IPS-18a (cell line): Measurements from ENCODE around the gene CHST2.

Experiments used
- H3K27ac ChIP-seq: one replicate; pipeline ENCODE4 v1.5.1; 2013; ENCODE audit warnings: low read length
- H3K27me3 ChIP-seq: one replicate; pipeline ENCODE4 v1.6.1; 2013; ENCODE audit warnings: mild to moderate bottlenecking, low read length; ENCODE audit not compliant: control insufficient read depth, insufficient read depth
- H3K36me3 ChIP-seq: one replicate; pipeline ENCODE4 v1.6.1; 2013; ENCODE audit warnings: low read depth, low read length; ENCODE audit not compliant: control insufficient read depth
- H3K4me1 ChIP-seq: one replicate; pipeline ENCODE4 v1.6.1; 2013; ENCODE audit warnings: low read depth, low read length; ENCODE audit not compliant: control insufficient read depth
- H3K4me3 ChIP-seq: one replicate; pipeline ENCODE4 v1.5.1; 2013; ENCODE audit warnings: low read length
- H3K9ac ChIP-seq: one replicate; pipeline ENCODE4 v1.6.1; 2013; ENCODE audit warnings: mild to moderate bottlenecking, low read length, moderate library complexity
- H3K9me3 ChIP-seq: one replicate; pipeline ENCODE4 v1.6.1; 2013; ENCODE audit warnings: low read depth, low read length; ENCODE audit not compliant: control insufficient read depth

Gene CHST2

DNA sequence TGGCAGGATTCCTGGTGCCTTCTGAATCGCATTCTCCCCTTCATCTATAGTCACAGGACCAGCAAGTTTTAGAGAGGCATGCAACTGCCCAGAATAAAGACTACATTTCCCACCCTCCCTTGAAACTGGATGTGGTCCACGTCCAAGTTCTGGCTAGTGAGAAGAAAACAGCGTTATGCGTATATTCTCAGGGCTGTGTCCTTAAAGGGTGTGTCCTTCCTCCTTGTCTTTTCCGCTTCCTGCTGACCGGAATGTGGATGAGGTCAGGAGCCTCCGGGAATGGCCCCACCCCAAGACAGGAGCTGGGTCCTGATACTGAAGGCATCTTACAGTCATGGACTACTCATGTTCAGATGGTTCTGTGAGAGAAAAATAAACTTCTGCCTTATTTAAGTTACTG lies 20.2 kb downstream of the CHST2 start:
- Histone ChIP-seq H3K4me1 (peaks cover 7% of the 10 kb centered on the region), H3K4me3 (no peak overlapping the region), H3K27ac (no peak overlapping the region), H3K36me3 (no peaks in the 10 kb centered on the region), H3K9me3 (no peaks in the 10 kb centered on the region), H3K9ac (no peak overlapping the region), H3K27me3 (no peaks in the 10 kb centered on the region)

DNA sequence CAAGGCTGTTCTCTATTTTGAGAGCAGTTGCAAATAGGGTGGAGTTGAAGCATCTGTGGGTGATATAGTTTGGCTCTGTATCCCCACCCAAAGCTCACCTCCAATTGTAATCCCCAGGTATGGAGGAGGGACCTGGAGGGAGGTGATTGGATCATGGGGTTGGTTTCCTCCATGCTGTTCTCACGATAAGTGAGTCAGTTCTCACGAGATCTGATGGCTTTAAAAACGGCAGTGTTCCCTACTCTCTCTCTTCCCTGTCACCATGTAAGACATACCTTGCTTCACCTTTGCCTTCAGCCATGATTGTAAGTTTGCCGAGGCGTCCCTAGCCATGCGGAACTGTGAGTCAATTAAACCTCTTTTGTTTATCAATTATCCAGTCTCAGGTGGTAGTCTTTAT lies 21.0 kb downstream of the CHST2 start:
- H3K4me1 ChIP-seq, result no peaks in the 10 kb centered on the region
- H3K9ac ChIP-seq, result no peak overlapping the region
- H3K27ac ChIP-seq, result no peak overlapping the region
- no peak overlapping the region for H3K4me3 ChIP-seq
- no peaks in the 10 kb centered on the region for H3K27me3 ChIP-seq
- H3K9me3 ChIP-seq, result no peaks in the 10 kb centered on the region
- no peaks in the 10 kb centered on the region for H3K36me3 ChIP-seq

GRCh38 chr3:143142354-143142753 lies 22.8 kb downstream of the CHST2 start:
- H3K36me3 ChIP-seq, result no peaks in the 10 kb centered on the region
- no peaks in the 10 kb centered on the region for H3K27me3 ChIP-seq
- H3K4me1 ChIP-seq, result no peaks in the 10 kb centered on the region
- H3K4me3 ChIP-seq, result no peak overlapping the region
- no peak overlapping the region for H3K9ac ChIP-seq
- H3K9me3 ChIP-seq, result no peaks in the 10 kb centered on the region
- H3K27ac ChIP-seq, result no peak overlapping the region

GRCh38 chr3:143145906-143146305 lies 26.3 kb downstream of the CHST2 start:
- H3K27ac ChIP-seq, result no peak overlapping the region
- H3K4me1 ChIP-seq, result no peaks in the 10 kb centered on the region

GRCh38 chr3:143146486-143147274 lies 27.1 kb downstream of the CHST2 start:
- H3K9me3 ChIP-seq, result no peaks in the 10 kb centered on the region
- no peaks in the 10 kb centered on the region for H3K4me1 ChIP-seq
- H3K36me3 ChIP-seq, result no peaks in the 10 kb centered on the region
- H3K27me3 ChIP-seq, result no peaks in the 10 kb centered on the region
- no peak overlapping the region for H3K4me3 ChIP-seq
- H3K9ac ChIP-seq, result no peak overlapping the region
- no peak overlapping the region for H3K27ac ChIP-seq

More at GRCh38 chr3:143145906-143146305, 26.3 kb downstream of the CHST2 start:
- H3K36me3 ChIP-seq, result no peaks in the 10 kb centered on the region
- no peak overlapping the region for H3K9ac ChIP-seq
- H3K27me3 ChIP-seq, result no peaks in the 10 kb centered on the region
- no peaks in the 10 kb centered on the region for H3K9me3 ChIP-seq
- no peak overlapping the region for H3K4me3 ChIP-seq

DNA sequence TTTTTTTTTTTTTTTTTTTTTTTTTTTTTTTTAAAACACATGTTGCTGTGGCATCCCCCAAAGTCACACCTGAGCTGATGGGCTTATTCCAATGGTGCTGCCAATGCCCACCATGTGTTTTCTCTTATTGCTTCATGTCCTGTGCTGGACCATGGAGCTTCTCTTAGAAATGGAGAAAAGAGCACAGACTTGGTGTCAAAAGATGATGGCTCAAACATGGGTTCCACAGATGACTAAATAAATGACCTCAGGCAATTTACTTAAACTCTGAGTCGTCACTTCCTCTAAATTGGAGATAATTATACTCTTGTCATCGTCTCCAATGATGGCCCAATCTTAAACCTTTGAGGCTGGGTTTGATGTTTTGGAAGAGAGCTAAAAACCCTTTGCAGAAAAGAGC lies 28.1 kb downstream of the CHST2 start:
- Histone ChIP-seq H3K4me3 (no peak overlapping the region), H3K9me3 (no peaks in the 10 kb centered on the region), H3K27me3 (no peaks in the 10 kb centered on the region), H3K4me1 (no peaks in the 10 kb centered on the region), H3K9ac (no peak overlapping the region), H3K36me3 (no peaks in the 10 kb centered on the region), H3K27ac (no peak overlapping the region)

GRCh38 chr3:143150071-143150470 lies 30.5 kb downstream of the CHST2 start:
- no peaks in the 10 kb centered on the region for H3K27me3 ChIP-seq
- H3K9me3 ChIP-seq, result no peaks in the 10 kb centered on the region
- no peaks in the 10 kb centered on the region for H3K36me3 ChIP-seq
- no peak overlapping the region for H3K27ac ChIP-seq
- no peak overlapping the region for H3K9ac ChIP-seq
- H3K4me3 ChIP-seq, result no peak overlapping the region
- no peaks in the 10 kb centered on the region for H3K4me1 ChIP-seq

DNA sequence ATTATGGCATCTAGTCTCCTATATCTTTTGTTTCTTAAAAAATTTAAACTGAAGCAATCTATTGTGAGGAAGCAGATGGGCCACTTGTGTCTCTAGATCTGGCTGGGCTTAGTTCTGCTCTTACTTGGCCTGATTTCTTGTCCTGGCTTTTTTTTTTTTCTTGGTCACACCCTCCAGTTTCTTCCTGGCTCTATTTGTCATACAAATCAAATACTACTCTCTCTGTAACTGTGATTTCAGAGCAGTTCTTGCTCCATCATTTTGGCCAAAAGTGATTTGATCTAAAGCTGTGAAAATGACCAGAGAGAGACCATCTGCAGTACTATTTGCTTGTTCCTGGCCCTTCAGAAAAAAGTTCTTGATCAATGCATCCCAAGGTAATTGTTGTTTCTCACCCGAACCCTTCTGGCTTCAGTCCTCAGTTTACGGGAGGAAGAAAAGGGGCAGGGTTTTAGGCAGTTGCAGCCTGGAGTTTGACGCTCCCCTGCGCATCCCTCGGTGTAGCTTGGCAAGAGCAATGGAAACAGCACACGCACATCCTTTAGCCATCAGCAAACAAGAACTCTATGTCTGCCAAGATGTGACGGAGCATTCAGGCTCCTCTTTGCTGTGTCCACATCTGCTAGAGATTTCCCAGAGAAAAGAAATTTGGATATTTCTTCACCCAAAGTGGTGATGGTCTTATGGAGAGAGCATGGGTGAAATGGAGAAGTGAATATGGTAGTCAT lies 31.6 kb downstream of the CHST2 start:
- no peaks in the 10 kb centered on the region for H3K4me1 ChIP-seq
- no peaks in the 10 kb centered on the region for H3K36me3 ChIP-seq
- no peak overlapping the region for H3K9ac ChIP-seq
- no peak overlapping the region for H3K27ac ChIP-seq
- no peaks in the 10 kb centered on the region for H3K9me3 ChIP-seq
- H3K27me3 ChIP-seq, result no peaks in the 10 kb centered on the region
- no peak overlapping the region for H3K4me3 ChIP-seq

DNA sequence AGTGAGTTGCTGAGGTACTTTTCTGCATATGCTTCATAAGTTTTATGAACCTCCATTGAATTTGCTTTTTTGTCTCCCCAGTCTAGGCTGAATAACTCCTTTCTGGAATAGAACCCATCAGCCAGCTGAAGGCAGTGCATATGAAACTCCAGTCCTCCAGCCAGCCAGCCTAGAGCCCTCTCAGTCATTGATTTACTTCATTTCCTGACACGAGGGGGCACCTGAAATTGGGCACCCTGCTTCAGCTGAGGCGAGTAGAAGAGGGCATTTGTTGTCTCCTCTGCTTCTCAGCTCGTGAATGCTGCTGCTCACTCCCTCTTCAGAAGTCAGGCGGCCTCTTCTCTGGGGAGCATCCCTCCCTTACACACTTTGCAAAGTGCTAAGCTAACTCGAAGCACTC lies 32.5 kb downstream of the CHST2 start:
- Histone ChIP-seq H3K27me3 (no peaks in the 10 kb centered on the region), H3K27ac (no peak overlapping the region), H3K4me3 (no peak overlapping the region), H3K36me3 (no peaks in the 10 kb centered on the region), H3K9ac (no peak overlapping the region), H3K9me3 (no peaks in the 10 kb centered on the region), H3K4me1 (no peaks in the 10 kb centered on the region)

- no peak overlapping the region for H3K27ac ChIP-seq
- no peaks in the 10 kb centered on the region for H3K36me3 ChIP-seq
- H3K9ac ChIP-seq, result no peak overlapping the region
- H3K4me1 ChIP-seq, result no peaks in the 10 kb centered on the region
- H3K27me3 ChIP-seq, result no peaks in the 10 kb centered on the region
- no peak overlapping the region for H3K4me3 ChIP-seq
- H3K9me3 ChIP-seq, result no peaks in the 10 kb centered on the region
Measured at GRCh38 chr3:143155756-143156155, 36.2 kb downstream of the CHST2 start.

DNA sequence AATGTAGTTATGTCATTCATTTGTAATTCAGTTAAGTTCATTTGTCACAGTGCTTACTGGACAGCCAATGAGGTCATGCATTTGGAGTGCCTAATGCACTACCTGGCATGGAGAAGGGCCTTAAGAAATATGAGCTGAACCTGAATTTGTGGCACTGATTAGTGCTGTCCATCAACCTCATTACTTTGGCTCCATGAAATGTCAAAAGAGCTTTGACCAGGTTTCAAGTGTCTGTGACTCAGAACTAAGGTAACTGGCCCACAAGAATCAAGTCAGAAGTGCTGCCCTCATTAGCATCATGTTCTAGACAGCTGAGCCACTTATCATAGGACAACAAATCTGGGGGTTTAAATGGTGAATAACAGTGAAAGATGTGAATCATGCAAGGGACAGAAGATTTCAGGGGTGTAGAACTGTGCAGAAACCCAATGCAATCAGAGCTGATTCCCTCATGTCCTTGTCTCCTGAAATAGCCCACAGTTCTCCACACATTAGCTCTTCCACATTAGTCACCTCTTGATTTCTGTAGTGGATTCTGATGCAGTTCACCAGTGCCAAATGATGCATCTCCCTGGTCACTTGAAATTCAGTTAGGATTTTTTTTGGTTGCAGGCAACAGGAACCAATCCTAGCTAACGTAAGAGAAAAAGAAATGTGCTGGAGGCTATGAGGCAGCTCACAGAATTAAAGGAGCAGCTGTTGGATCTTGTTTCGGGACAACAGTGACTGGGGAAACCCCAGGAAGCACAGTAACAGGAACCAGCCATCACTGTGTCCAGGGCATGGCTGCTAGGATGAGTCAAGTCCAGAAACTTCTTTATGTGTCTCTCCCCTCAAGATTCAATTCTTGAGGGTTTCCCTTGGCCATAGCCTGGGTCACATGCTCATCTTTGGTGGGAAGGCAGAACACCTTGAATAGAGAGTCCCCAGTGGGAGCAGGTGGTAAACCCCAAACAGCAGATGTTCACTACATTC lies 38.7 kb downstream of the CHST2 start:
- no peaks in the 10 kb centered on the region for H3K9me3 ChIP-seq
- no peak overlapping the region for H3K27ac ChIP-seq
- H3K36me3 ChIP-seq, result no peaks in the 10 kb centered on the region
- no peak overlapping the region for H3K4me3 ChIP-seq
- H3K27me3 ChIP-seq, result no peaks in the 10 kb centered on the region
- H3K4me1 ChIP-seq, result no peaks in the 10 kb centered on the region
- H3K9ac ChIP-seq, result no peak overlapping the region
